PC-9 (cell line): Measurements from ENCODE around the gene AKR1B15. TPM values are rescaled to one million over a fixed set of nuclear protein-coding genes. Genes with fewer than 3 reads are reported as not detected.
"Not testable (repeated sequence)": the region's sequence is repeated elsewhere in the genome, so short reads cannot be mapped to it uniquely, and the experiment has no call there.

Source experiments
- BruUV-seq: library from RNA; stranded (reverse); fragments of 400-500 nt; replicated peaks from 2 replicates; lab custom pipeline; 2021; lab: Mats Ljungman, UMichigan
- CTCF ChIA-PET: fragments of 300-600 bp; sonication (Branson Sonifier 250); formaldehyde crosslinking; loops from one replicate; lab custom pipeline; 2022; ENCODE audit warnings: antibody characterized with exemption; lab: Charles Lee
- POLR2A ChIA-PET: fragments of 300-600 bp; sonication (Branson Sonifier 250); formaldehyde crosslinking; loops from one replicate; lab custom pipeline; 2022; ENCODE audit warnings: antibody characterized with exemption; ENCODE audit not compliant: unreplicated experiment; lab: Charles Lee
- DNase-seq, 2 experiments: peaks; one replicate each; pipeline versions ENCODE4 v3.0.0 to v3.0.0-alpha.2; 2015 to 2022; ENCODE audit warnings: mixed read lengths in 1 of 2
- H2AFZ ChIP-seq: fragments of 200-600 bp; sonication (generic); 2 replicates; pipeline ENCODE4 v1.8.1; 2017; ENCODE audit warnings: antibody characterized with exemption
- H3F3A ChIP-seq: fragments of 200-600 bp; sonication (generic); 2 replicates; pipeline ENCODE4 v1.8.1; 2017; ENCODE audit warnings: antibody characterized with exemption, mild to moderate bottlenecking, low read depth; ENCODE audit not compliant: insufficient read depth
- H3K27ac ChIP-seq: fragments of 200-600 bp; sonication (generic); 2 replicates; pipeline ENCODE4 v1.6.1; 2016; ENCODE audit warnings: mixed run types
- H3K27me3 ChIP-seq: fragments of 200-600 bp; sonication (generic); 2 replicates; pipeline ENCODE4 v1.6.1; 2016; ENCODE audit warnings: low read depth, mixed run types; ENCODE audit not compliant: insufficient read depth
- H3K36me3 ChIP-seq: fragments of 200-600 bp; sonication (generic); 2 replicates; pipeline ENCODE4 v1.6.1; 2016; ENCODE audit warnings: low read depth, mixed run types
- H3K4me1 ChIP-seq: fragments of 200-600 bp; sonication (generic); replicated peaks from 2 replicates; pipeline ENCODE4 v1.6.1; 2016; ENCODE audit warnings: mixed run types; ENCODE audit not compliant: insufficient read depth
- H3K4me2 ChIP-seq: fragments of 200-600 bp; sonication (generic); 2 replicates; pipeline ENCODE4 v1.6.1; 2017; ENCODE audit warnings: mixed run types
- H3K4me3 ChIP-seq: fragments of 200-600 bp; sonication (generic); 2 replicates; pipeline ENCODE4 v1.6.1; 2016; ENCODE audit warnings: mixed run types
- H3K79me2 ChIP-seq: fragments of 200-600 bp; sonication (generic); 2 replicates; pipeline ENCODE4 v1.6.1; 2017; ENCODE audit warnings: low read depth, mixed run types
- H3K9me2 ChIP-seq: fragments of 200-600 bp; sonication (generic); 2 replicates; pipeline ENCODE4 v1.8.1; 2017; ENCODE audit warnings: mild to moderate bottlenecking; ENCODE audit not compliant: insufficient read depth
- H3K9me3 ChIP-seq: fragments of 200-600 bp; sonication (generic); 2 replicates; pipeline ENCODE4 v1.8.1; 2016; ENCODE audit warnings: low read depth; ENCODE audit not compliant: insufficient read depth
- H4K20me1 ChIP-seq: fragments of 200-600 bp; sonication (generic); 2 replicates; pipeline ENCODE4 v1.8.1; 2017; ENCODE audit not compliant: insufficient read depth
- EZH2 ChIP-seq: fragments of 200-600 bp; sonication (generic); IDR thresholded peaks from 2 replicates; pipeline ENCODE4 v1.8.0; 2017; ENCODE audit warnings: antibody characterized with exemption, low read depth
- intact Hi-C: fragments of 100-400 bp; cut with micrococcal nuclease; formaldehyde crosslinking; loops from one replicate; pipeline ENCODE4 v1.10.0; 2022; ENCODE audit not compliant: unreplicated experiment
- total RNA-seq: library from RNA; stranded (reverse); gene quantifications from 2 replicates; pipeline ENCODE4 v1.2.3, GENCODE V29; 2021
- TF ChIP-seq, protein P1 (sequence below): fragments of 200-600 bp; sonication (generic); conservative IDR thresholded peaks from 2 replicates; pipeline ENCODE4 v1.6.1; 2017; ENCODE audit warnings: mixed run types, antibody characterized with exemption, mild to moderate bottlenecking, moderate library complexity

The AKR1B15 gene
- total RNA-seq, 1 experiment from 2014 or later: 3.4 TPM

DNA sequence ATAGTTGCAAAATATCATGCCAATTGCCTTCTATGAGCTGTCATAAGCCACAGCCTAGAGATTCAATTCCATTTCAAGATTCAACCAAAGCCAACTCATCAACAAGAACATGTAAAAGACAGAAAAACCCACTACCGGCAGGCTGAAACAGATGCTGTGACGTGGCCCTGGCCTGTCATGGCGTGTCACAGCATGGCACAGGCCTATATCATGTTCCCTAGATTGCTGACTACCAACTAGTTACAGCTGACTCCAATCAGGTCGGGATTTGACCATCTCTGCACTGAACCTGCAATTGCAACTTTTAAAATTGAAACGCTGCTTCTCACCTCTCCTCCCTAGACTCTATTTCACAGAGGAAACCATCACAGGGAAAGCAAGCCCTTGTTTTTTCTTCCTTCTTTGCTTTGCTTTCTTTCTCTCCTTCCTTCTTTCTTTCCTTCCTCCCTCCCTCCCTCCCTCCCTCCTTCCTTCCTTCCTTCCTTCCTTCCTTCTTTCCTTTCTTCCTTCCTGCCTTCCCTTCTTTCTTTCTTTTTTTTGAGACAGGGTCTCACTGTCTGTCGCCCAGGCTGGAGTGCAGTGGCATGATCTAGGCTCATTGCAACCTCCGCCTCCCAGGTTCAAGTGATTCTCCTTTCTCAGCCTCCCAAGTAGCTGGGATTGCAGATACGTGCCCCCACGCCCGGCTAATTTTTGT is 22.2 kb upstream of the AKR1B15 start:
- peaks cover 27% of the 10 kb centered on the region; the same call in 1 of the 2 replicates for H4K20me1 ChIP-seq
- H3K4me1 ChIP-seq: peaks cover 42% of the 10 kb centered on the region
- not testable (repeated sequence) for DNase-seq, H2AFZ ChIP-seq, BruUV-seq, H3K9me3 ChIP-seq, H3K27me3 ChIP-seq, H3K9me2 ChIP-seq
- H3K4me2 ChIP-seq: peak overlapping the region; percentile 99
- H3K79me2 ChIP-seq: peaks cover 75% of the 10 kb centered on the region
- ChIA-PET POLR2A (interaction anchor here (0.6 to 0.9 kb wide), 3 partner anchors 10 to 75 kb away, joined by 3 to 9 read pairs (median 3); no protein-coding TSS in a partner anchor), CTCF (interaction anchor here (0.7 to 0.9 kb wide), 3 partner anchors 12 to 79 kb away, joined by 3 to 9 read pairs (median 4); no protein-coding TSS in a partner anchor)
- peak overlapping the region; percentile 96 for H3K27ac ChIP-seq
- peak overlapping the region; percentile 87 for H3K4me3 ChIP-seq
- H3K36me3 ChIP-seq: peaks cover 34% of the 10 kb centered on the region
- H3F3A ChIP-seq: peaks cover 48% of the 10 kb centered on the region
- intact Hi-C loops: loop anchor here (1.0 kb wide), 1 partner anchor 37 kb away; no protein-coding TSS in a partner anchor

DNA sequence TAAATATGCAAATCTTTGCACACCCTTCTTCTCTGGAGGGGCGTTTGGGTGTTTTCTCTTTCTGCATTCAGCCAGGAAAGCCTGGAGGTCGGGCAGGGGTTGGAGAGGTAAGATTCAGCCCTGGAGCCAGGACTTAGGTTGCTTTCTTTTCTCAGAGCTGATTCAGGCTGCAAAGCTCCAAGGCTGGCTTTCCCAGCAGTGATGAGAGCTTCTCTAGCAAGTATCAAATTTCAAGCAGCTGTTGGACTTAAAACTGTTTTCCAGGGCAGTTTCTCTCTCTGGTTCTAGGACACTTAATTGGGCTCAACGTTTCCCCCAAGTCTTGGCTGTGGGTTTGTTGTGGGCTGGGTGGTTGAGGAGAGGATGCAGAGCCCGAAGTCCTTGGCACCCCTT is 20.9 kb upstream of the AKR1B15 start:
- peaks cover 27% of the 10 kb centered on the region; the same call in 1 of the 2 replicates for H4K20me1 ChIP-seq
- H3K36me3 ChIP-seq: peaks cover 44% of the 10 kb centered on the region
- no peaks in the 10 kb centered on the region for H3K27me3 ChIP-seq
- ChIA-PET POLR2A (interaction anchor here (0.6 to 1.0 kb wide), 8 partner anchors 14 to 363 kb away, joined by 3 to 11 read pairs (median 4); no protein-coding TSS in a partner anchor), CTCF (interaction anchor here (0.6 to 1.0 kb wide), 5 partner anchors 14 to 95 kb away, joined by 3 to 4 read pairs (median 3); no protein-coding TSS in a partner anchor)
- intact Hi-C loops: loop anchor here (1.0 kb wide), 2 partner anchors 35 to 48 kb away; no protein-coding TSS in a partner anchor
- DNase-seq: peak; percentile 37 to 56
- H3K4me2 ChIP-seq: peak overlapping the region; percentile 99
- peaks cover 61% of the 10 kb centered on the region for H3F3A ChIP-seq
- no peak overlapping the region for H2AFZ ChIP-seq
- TSS peak; percentile 64 for BruUV-seq
- TF ChIP-seq, protein P1, sequence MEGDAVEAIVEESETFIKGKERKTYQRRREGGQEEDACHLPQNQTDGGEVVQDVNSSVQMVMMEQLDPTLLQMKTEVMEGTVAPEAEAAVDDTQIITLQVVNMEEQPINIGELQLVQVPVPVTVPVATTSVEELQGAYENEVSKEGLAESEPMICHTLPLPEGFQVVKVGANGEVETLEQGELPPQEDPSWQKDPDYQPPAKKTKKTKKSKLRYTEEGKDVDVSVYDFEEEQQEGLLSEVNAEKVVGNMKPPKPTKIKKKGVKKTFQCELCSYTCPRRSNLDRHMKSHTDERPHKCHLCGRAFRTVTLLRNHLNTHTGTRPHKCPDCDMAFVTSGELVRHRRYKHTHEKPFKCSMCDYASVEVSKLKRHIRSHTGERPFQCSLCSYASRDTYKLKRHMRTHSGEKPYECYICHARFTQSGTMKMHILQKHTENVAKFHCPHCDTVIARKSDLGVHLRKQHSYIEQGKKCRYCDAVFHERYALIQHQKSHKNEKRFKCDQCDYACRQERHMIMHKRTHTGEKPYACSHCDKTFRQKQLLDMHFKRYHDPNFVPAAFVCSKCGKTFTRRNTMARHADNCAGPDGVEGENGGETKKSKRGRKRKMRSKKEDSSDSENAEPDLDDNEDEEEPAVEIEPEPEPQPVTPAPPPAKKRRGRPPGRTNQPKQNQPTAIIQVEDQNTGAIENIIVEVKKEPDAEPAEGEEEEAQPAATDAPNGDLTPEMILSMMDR: no peak
- no peak for TF ChIP-seq EZH2
- no peaks in the 10 kb centered on the region for H3K9me3 ChIP-seq
- H3K79me2 ChIP-seq: peaks cover 85% of the 10 kb centered on the region
- no peaks in the 10 kb centered on the region for H3K9me2 ChIP-seq
- H3K4me3 ChIP-seq: peak overlapping the region; percentile 87
- H3K27ac ChIP-seq: peak overlapping the region; percentile 96
- H3K4me1 ChIP-seq: peaks cover 54% of the 10 kb centered on the region

DNA sequence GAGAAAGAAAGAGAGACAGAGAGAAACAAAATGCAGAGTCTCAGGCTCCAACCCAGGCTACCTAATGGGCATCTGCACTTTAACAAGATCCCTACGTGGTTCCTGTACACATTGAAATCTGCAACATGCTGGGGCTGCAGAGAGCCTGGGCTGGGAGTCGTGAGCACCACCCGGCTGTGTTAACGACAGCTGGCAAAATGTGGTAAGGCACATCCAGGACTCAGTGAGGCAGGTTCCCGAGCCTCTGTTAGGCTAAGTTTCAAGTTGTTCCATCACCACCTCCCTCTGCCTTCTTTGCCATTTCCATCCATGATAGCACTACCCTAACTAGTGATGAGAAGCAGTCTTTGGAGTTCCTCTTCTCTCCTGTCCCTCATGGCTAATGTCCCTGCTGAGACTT is 20.2 kb upstream of the AKR1B15 start:
- peaks cover 93% of the 10 kb centered on the region for H3K79me2 ChIP-seq
- DNase-seq: no peak
- ChIA-PET CTCF (no interaction called here), POLR2A (interaction anchor here (0.6 to 1.0 kb wide), 3 partner anchors 15 to 48 kb away, joined by 4 to 11 read pairs (median 4); no protein-coding TSS in a partner anchor)
- BruUV-seq: no TSS peak
- H3K36me3 ChIP-seq: peaks cover 52% of the 10 kb centered on the region
- no peak overlapping the region for H2AFZ ChIP-seq
- H3F3A ChIP-seq: peaks cover 69% of the 10 kb centered on the region
- TF ChIP-seq EZH2: no peak
- TF ChIP-seq, protein P1: no peak
- peak overlapping the region; percentile 96 for H3K27ac ChIP-seq
- no peaks in the 10 kb centered on the region for H3K9me2 ChIP-seq
- H3K4me1 ChIP-seq: peaks cover 62% of the 10 kb centered on the region
- intact Hi-C loops: loop anchor here (1.0 kb wide), 1 partner anchor 48 kb away; no protein-coding TSS in a partner anchor
- no peaks in the 10 kb centered on the region for H3K27me3 ChIP-seq
- H3K4me3 ChIP-seq: peak overlapping the region; percentile 87
- H3K9me3 ChIP-seq: no peaks in the 10 kb centered on the region
- H3K4me2 ChIP-seq: peak overlapping the region; percentile 99
- peaks cover 28% of the 10 kb centered on the region; the same call in 1 of the 2 replicates for H4K20me1 ChIP-seq
